ENCODE measurements around the gene NFATC2. TPM values are rescaled to one million over a fixed set of nuclear protein-coding genes. Genes with fewer than 3 reads are reported as not detected.

The NFATC2 gene
- polyA plus RNA-seq, 1 of the 3 experiments (the other 2 are of a cell fraction), result 0.36 TPM

- Histone ChIP-seq H3K9me2 (no peaks in the 10 kb centered on the region), H3K9ac (no peak overlapping the region), H3K4me3 (ENCODE audit: low read depth in 2 of 2, low read length in 1 of 2) (no peak overlapping the region), H3K36me3 (replicated peaks in 1 of 2; ENCODE audit: control insufficient read depth in 1 of 2, insufficient read depth in 2 of 2, low read length in 1 of 2) (no peaks in the 10 kb centered on the region), H3K27ac (ENCODE audit: low read depth in 2 of 2, low read length in 1 of 2) (no peak overlapping the region), H3K9me3 (no peaks in the 10 kb centered on the region), H3K79me2 (ENCODE audit: insufficient read depth) (no peaks in the 10 kb centered on the region), H3K27me3 (ENCODE audit: insufficient read depth) (no peaks in the 10 kb centered on the region), H3K4me2 (no peak overlapping the region), H4K20me1 (ENCODE audit: insufficient read depth) (no peaks in the 10 kb centered on the region), H3F3A (replicated peaks; ENCODE audit: insufficient read depth) (peaks cover 7% of the 10 kb centered on the region), H3K4me1 (ENCODE audit: control insufficient read depth in 1 of 2, insufficient read depth in 2 of 2, low read depth in 1 of 2, low read length in 1 of 2) (no peaks in the 10 kb centered on the region; a peak in 1 of 4 replicates), H2AFZ (ENCODE audit: low read depth) (no peak overlapping the region)
- TF ChIP-seq RXRA (IDR thresholded peaks at IDR 0.05; ENCODE audit: borderline replicate concordance, low read depth) (no peak), RAD21 (IDR thresholded peaks at IDR 0.05; ENCODE audit: low read length) (no peak), EZH2phosphoT487 (IDR thresholded peaks at IDR 0.05; ENCODE audit: borderline replicate concordance, low read depth) (no peak), TCF12 (IDR thresholded peaks at IDR 0.05) (no peak)
- TF ChIP-seq, protein P1, sequence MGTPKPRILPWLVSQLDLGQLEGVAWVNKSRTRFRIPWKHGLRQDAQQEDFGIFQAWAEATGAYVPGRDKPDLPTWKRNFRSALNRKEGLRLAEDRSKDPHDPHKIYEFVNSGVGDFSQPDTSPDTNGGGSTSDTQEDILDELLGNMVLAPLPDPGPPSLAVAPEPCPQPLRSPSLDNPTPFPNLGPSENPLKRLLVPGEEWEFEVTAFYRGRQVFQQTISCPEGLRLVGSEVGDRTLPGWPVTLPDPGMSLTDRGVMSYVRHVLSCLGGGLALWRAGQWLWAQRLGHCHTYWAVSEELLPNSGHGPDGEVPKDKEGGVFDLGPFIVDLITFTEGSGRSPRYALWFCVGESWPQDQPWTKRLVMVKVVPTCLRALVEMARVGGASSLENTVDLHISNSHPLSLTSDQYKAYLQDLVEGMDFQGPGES (IDR thresholded peaks at IDR 0.05; ENCODE audit: low read depth, low read length), result no peak
- DNase-seq, result no peak
- ChIA-PET CTCF (no interaction called here), POLR2A (no interaction called here)
- 81% methylated on average over 7 of the region's 7 CpGs for WGBS (ENCODE audit: low lambda C conversion rate)
Observed at GRCh38 chr20:51516855-51517254, 25.7 kb downstream of the NFATC2 start.

DNA sequence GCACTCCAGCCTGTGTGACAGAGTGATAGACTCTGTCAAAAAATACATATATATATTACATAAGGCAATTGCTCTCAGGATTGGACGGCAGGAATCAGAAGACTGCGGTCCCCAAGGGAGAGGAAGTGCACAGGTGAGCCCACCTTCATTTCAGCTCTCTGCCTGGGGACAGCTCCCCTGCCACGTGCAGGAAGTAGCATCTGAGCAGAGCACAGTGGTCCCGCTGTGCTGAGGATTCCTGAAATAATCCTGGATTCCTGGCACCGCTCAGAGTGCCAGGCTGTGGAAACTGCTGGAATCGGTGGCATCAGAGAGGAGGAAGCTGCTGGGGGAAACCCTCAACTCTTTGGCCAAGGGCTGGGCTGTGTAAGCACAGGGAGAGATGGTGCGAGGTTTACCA is 27.7 kb downstream of the NFATC2 start:
- WGBS (ENCODE audit: low lambda C conversion rate), result 88% methylated on average over 7 of the region's 7 CpGs
- Histone ChIP-seq H3K36me3 (replicated peaks in 1 of 2; ENCODE audit: control insufficient read depth in 1 of 2, insufficient read depth in 2 of 2, low read length in 1 of 2) (no peaks in the 10 kb centered on the region), H3K9ac (no peak overlapping the region), H3K4me1 (ENCODE audit: control insufficient read depth in 1 of 2, insufficient read depth in 2 of 2, low read depth in 1 of 2, low read length in 1 of 2) (no peaks in the 10 kb centered on the region; a peak in 1 of 4 replicates), H3F3A (replicated peaks; ENCODE audit: insufficient read depth) (peaks cover 7% of the 10 kb centered on the region), H3K9me3 (no peaks in the 10 kb centered on the region), H3K79me2 (ENCODE audit: insufficient read depth) (no peaks in the 10 kb centered on the region; the same call in 1 of the 2 replicates), H3K4me3 (ENCODE audit: low read depth in 2 of 2, low read length in 1 of 2) (no peak overlapping the region), H3K4me2 (no peak overlapping the region), H2AFZ (ENCODE audit: low read depth) (no peak overlapping the region), H3K27me3 (ENCODE audit: insufficient read depth) (no peaks in the 10 kb centered on the region), H4K20me1 (ENCODE audit: insufficient read depth) (no peaks in the 10 kb centered on the region), H3K9me2 (no peaks in the 10 kb centered on the region), H3K27ac (ENCODE audit: low read depth in 2 of 2, low read length in 1 of 2) (no peak overlapping the region)
- no peak for TF ChIP-seq MXI1 (IDR thresholded peaks at IDR 0.05; ENCODE audit: low read depth, low read length)
- TF ChIP-seq NFIC (IDR thresholded peaks at IDR 0.05; ENCODE audit: borderline replicate concordance), result no peak
- no peak for TF ChIP-seq JUND (IDR thresholded peaks at IDR 0.05)
- no peak for TF ChIP-seq ZBTB33 (IDR thresholded peaks at IDR 0.05; ENCODE audit: borderline replicate concordance, low read depth)
- no peak for TF ChIP-seq EZH2phosphoT487 (IDR thresholded peaks at IDR 0.05; ENCODE audit: borderline replicate concordance, low read depth)
- TF ChIP-seq SIN3A (IDR thresholded peaks at IDR 0.05; ENCODE audit: borderline replicate concordance, low read depth, low read length), result no peak
- no peak for TF ChIP-seq RAD21 (IDR thresholded peaks at IDR 0.05; ENCODE audit: low read length)
- no peak for TF ChIP-seq TAF1 (IDR thresholded peaks at IDR 0.05; ENCODE audit: borderline replicate concordance, low read depth, low read length)
- no peak for TF ChIP-seq RXRA (IDR thresholded peaks at IDR 0.05; ENCODE audit: borderline replicate concordance, low read depth)
- TF ChIP-seq ELF1 (IDR thresholded peaks at IDR 0.05), result no peak
- TF ChIP-seq RFX5 (IDR thresholded peaks at IDR 0.05; ENCODE audit: low read length), result no peak
- TF ChIP-seq TCF12 (IDR thresholded peaks at IDR 0.05), result no peak
- POLR2A ChIA-PET, result no interaction called here
- DNase-seq, result no peak
- CTCF ChIA-PET, result interaction anchor here (1.1 kb wide), 1 partner anchor 9 kb away, joined by 3 read pairs; no protein-coding TSS in a partner anchor
